ENCODE measurements around the gene THSD7B.
A peak's percentile ranks its signal among the peaks of the same experiment; 100 is the strongest.

DNA sequence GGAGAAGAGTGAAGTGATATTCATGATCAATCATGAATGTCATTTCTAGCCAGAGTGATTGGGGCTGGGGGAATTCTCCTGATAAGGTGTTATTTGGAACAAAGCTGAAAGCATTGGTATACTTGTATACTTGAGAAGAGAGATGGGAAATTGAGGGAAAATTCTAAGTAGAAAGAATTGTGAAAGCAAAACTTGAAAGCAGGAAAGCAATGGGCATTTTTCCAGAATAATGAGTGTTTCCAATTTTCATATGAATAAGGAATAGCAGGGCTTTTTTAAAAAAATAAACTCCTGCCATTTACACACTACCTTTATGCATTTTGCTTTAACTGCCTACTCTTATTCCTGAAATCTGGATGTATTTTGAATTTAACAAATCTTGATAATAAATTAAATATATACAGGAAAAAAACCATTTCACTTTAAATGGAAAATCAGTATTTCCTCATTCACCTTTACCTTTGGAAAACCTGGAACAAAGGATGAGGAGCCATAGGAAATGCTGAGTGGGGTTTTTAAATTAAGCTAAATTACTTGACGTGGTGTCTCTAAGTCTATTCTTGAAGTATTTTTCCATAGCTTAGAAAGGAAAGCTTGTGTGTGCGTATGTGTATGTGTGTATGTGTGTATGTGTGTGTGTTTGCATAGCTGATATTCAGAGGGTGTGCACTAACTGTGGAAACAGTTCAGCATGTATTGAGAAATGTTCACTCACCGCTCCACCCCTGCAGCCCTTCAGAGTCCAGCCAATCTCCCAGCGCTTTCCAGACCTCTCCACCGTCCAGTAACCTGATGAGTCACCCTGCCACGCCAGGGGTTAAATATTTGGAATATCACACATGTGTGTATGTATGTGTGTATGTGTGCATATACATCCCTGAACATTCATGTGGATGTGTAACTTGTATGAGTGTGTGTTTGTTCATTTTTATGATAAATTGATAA lies 427.3 kb downstream of the THSD7B start:
- TF ChIP-seq CTCF (IDR thresholded peaks at IDR 0.05; ENCODE audit: poor library complexity, severe bottlenecking) (no peak), TAF1 (IDR thresholded peaks at IDR 0.05; ENCODE audit: low read depth) (no peak), EZH2 (IDR thresholded peaks at IDR 0.05; ENCODE audit: borderline replicate concordance, insufficient read depth, low read length, poor library complexity, severe bottlenecking) (no peak), POLR2AphosphoS5 (IDR thresholded peaks at IDR 0.05) (peak; percentile 15), EP300 (conservative IDR thresholded peaks at IDR 0.05; ENCODE audit: poor library complexity, severe bottlenecking) (peak; percentile 36), MXI1 (conservative IDR thresholded peaks at IDR 0.05; ENCODE audit: poor library complexity, severe bottlenecking) (no peak), RAD21 (conservative IDR thresholded peaks at IDR 0.05) (no peak), SMC3 (conservative IDR thresholded peaks at IDR 0.05; ENCODE audit: poor library complexity) (no peak)
- TF ChIP-seq, protein P1, sequence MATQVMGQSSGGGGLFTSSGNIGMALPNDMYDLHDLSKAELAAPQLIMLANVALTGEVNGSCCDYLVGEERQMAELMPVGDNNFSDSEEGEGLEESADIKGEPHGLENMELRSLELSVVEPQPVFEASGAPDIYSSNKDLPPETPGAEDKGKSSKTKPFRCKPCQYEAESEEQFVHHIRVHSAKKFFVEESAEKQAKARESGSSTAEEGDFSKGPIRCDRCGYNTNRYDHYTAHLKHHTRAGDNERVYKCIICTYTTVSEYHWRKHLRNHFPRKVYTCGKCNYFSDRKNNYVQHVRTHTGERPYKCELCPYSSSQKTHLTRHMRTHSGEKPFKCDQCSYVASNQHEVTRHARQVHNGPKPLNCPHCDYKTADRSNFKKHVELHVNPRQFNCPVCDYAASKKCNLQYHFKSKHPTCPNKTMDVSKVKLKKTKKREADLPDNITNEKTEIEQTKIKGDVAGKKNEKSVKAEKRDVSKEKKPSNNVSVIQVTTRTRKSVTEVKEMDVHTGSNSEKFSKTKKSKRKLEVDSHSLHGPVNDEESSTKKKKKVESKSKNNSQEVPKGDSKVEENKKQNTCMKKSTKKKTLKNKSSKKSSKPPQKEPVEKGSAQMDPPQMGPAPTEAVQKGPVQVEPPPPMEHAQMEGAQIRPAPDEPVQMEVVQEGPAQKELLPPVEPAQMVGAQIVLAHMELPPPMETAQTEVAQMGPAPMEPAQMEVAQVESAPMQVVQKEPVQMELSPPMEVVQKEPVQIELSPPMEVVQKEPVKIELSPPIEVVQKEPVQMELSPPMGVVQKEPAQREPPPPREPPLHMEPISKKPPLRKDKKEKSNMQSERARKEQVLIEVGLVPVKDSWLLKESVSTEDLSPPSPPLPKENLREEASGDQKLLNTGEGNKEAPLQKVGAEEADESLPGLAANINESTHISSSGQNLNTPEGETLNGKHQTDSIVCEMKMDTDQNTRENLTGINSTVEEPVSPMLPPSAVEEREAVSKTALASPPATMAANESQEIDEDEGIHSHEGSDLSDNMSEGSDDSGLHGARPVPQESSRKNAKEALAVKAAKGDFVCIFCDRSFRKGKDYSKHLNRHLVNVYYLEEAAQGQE (IDR thresholded peaks at IDR 0.05; ENCODE audit: borderline replicate concordance), result peak; percentile 73
